ENCODE measurements around the gene PI4KB.

PI4KB gene

DNA sequence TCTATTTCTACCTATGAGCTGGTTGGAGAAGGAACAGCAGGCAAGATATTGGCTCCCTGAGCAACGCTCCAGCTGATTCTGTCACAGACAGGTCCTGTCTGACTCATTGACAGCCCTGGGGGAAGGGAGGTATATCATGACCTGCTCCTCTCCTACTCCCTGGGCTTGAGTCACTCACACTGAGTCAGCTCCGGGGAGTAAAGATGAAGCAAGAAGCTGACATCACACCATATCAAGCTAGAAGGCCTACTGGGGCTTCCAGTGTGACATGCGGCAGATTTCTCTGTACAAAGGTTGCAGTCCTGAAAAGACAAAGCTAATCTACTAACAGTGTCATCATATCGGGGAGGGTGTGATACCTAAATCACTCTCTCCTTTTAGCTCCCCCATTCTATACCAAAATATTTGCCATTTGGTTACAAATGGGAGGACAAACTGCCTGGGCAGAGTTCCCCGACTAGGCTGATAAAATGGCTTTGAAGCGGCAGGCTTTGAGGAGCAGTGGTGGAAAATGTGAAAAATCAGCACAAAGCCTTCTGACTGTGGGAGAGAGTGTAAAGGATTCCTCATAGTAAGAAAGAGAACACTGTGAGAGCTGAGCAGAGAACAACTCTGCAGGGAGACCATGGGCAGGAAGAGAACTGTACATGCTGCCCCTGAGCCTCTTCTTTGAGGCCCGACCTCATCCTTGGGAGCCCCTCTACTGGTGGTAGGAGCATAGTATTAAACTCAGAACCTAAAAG lies 15.5 kb downstream of the PI4KB start:
- peak; percentile 100 for DNase-seq (ENCODE audit: low read depth)

DNA sequence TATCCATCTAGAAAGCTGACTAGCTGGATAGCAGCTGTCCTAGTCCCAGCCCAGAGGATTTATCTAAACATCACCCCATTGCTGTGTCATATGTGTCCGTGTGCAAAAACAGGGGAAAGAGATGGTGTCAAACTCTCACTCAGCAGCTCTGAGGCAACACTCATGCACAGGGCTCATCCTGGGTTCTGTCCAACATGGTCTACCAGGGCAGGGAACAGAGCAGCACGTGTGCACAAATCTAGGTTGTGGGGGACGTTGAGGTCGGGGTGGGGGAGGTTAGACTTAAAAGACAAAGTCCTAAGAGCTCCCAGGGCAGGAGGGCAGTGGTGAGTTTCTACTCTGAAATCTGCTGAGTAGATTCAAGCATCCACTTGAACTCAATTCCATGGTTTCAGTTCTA lies 16.2 kb downstream of the PI4KB start:
- peak; percentile 48 for DNase-seq (ENCODE audit: low read depth)

DNA sequence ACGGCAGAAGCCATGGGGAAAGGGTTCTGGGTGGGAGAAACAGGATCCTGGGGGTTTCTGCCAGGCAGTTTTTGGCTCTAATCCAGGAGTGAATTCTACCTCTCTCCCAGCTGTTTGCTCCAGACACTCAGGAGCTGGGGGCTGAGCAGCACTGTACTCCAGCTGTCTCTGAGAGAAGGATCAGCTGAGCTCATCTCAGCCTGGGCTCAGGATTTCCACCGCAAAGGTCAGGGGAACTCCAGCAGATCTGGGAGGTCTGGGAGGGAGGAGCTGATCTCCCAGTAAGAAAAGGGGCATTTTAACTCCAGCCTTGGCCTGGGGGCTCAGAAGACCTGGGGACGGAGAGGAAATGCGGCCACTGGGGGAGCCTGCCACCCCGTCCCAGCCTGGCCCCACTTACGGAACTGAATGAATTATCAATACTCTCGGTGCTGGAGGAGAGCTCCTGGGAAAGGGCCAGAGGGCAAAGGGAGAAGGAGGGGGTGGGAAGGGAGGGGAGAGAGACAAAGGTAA lies 17.3 kb downstream of the PI4KB start:
- peak; percentile 84 for DNase-seq (ENCODE audit: low read depth)

DNA sequence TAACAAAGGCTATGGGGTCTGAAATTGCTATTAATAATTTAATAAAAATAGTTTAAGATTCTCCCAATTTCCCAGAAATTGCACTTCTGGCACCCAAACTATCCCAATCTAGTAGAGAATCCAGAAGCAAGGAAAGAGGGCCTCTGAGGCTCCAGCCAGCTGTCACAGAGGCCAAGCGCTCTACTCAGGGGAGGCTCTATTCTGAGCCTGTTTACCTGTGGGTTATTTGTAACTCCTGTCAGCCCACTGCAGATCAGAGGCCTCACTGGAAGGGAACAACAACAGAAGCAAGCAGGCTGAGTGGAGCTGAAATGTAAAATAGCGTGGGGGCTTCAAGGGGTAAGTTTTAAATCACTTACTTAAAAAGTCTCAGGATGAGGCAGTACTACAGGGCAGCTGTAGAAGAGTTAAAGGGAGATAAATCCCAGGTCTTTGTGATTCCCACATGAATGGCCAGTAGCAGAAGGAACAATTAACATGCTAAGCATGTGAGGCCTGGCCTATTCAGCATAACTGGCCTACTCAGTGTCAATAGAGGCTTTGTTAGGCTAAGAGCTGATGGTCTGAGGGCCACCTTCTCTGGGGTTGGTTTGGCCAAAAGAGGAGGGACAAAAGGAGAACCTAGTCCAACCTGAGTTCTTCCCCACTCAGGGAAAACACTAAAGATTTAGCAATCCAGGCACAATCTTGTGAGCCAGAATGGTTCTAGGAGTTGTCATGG lies 32.3 kb downstream of the PI4KB start:
- DNase-seq (ENCODE audit: low read depth), result no peak

DNA sequence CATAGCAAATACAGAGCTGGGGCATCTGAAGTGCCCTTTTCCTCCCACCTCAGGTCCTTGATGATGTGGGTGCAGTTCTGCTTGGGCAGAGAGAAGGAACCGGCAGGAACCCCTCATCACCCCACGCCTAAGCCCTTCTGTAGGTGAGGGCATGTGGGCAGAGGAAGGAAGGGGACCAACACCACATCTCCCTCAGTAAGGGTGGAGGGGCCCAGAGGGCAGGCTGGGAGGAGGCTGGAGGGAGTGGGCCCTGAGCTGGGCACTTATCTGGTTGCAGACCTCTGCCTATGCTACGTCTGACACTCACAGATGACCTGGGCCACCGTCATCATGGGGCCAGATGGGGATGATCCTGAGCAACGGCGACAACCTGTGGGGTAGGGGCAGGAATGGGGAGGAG lies 34.1 kb downstream of the PI4KB start:
- no peak for DNase-seq (ENCODE audit: low read depth)

DNA sequence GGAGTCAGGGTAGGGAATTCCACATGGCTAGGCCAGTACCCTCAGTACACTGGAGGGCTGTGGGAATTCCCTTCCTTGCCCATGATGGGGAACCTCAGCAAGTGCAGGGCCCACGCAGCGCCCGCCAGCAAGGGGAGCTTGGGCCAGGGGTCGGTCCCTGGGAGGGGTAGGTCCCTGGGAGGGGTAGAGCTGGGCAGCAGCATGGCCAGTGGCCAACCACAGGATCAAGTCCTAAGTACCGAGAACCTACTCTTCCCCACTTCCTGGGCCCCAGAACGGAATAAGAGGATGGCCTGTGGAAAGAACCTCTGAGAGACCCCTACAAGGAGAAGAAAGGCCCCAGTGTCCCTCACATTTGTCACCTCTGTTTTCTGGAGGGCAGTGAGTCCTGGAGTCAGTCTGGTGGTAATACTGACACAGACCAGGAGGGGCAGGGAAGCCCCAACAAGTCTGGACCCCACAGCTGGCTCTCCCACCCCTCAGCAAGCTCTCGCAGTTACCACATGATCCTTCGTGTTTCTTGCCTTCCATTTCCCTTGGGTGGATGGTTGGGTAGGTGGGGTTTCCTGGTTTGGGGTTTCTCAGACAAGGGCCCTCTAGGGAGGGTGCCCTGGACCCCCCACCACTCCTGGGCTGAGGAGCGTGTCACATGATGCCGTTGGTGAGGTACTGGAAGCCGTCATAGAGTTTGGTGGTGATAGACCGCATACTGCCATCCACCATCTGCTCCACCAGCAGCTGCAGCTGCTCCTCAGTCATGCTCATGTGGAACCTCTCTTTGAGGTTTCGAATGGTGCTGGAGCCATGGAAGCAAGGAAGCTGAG lies 34.8 kb downstream of the PI4KB start:
- DNase-seq (ENCODE audit: low read depth), result no peak

DNA sequence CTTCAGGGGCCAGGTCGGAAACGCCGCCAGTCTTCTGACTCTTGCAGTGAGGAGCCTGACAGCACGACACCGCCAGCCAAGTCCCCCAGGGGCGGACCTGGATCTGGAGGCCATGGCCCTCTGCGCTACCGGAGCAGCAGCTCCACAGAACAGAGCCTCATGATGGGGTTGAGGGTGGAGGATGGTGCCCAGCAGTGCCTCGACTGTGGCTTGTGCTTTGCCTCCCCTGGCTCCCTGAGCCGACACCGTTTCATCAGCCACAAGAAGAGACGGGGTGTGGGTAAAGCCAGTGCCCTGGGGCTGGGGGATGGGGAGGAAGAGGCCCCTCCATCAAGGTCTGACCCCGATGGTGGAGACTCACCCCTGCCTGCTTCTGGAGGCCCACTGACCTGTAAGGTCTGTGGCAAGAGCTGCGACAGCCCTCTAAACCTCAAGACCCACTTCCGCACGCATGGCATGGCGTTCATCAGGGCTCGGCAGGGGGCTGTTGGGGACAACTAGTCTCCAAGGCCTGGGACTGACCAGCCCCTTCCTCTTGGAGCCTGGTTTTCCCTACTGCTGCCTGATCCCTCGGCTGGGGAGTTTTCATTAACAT lies 36.4 kb downstream of the PI4KB start:
- no peak for DNase-seq (ENCODE audit: low read depth)

DNA sequence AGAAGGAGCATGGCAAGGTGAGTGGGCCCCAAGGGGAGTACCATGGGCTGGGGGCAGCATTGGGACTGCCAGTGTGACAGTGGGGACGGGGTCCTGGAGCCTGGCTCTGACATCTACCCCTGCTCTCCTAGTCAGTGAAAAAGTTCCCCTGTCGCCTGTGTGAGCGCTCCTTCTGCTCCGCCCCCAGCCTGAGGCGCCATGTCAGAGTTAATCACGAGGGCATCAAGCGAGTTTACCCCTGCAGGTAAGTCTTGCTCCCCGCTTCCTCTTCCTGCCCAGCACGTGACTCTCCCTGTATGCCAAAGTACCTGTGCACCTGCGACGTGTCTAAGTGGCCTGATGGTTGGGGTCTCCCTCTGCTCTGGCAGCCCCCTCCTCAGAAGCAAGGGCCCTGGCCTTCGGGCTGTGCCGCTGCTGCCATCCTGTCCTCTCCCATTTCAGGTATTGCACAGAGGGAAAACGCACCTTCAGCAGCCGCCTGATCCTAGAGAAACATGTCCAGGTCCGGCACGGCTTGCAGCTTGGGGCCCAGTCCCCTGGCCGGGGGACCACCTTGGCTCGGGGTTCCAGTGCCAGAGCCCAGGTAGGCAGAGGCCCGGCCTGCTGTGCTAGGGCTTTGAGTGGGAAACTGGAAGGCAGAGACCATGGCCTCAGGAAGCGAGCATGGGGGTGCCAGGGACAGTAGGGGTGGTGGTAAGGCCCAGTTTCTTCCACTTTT lies 37.1 kb downstream of the PI4KB start:
- no peak for DNase-seq (ENCODE audit: low read depth)

DNA sequence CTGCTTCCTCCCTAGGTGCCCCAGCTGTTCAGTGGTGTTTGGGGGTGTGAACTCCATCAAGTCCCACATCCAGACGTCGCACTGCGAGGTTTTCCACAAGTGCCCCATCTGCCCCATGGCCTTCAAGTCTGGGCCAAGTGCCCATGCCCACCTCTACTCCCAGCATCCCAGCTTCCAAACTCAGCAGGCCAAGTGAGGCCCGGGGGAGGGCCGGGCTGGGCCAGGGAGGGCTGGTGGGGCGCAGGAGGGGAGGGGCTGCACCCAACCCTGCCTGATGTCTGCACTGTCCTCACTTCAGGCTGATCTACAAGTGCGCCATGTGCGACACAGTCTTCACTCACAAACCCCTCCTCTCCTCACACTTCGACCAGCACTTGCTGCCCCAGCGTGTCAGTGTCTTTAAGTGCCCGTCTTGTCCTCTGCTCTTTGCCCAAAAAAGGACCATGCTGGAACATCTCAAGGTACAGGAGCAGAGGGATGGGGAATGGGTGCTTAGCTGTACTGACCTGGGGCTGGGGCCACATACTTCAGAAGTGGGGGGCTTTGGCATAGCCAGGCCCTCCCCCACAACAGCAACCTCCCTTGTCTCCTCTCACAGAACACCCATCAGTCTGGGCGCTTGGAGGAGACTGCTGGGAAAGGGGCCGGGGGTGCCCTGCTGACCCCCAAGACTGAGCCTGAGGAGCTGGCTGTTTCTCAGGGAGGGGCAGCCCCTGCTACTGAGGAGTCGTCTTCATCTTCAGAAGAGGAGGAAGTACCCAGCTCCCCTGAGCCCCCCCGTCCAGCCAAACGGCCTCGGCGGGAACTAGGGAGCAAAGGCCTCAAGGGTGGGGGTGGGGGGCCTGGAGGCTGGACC lies 37.9 kb downstream of the PI4KB start:
- no peak for DNase-seq (ENCODE audit: low read depth)

DNA sequence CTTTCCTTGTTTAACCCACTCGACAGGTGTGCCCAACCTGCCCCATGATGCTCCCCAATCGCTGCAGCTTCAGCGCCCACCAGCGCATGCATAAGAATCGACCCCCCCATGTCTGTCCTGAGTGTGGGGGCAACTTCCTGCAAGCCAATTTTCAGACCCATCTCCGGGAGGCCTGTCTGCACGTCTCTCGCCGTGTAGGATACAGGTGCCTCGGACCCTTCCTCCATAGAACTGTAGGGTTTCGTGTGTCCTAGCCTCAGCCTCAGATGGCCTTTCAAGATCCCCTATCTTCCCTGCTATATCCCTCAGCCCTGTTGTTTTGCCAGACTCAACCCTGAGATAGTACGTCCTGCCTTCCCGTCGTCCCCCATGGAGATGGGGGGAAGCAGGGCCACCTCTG lies 38.7 kb downstream of the PI4KB start:
- DNase-seq (ENCODE audit: low read depth), result no peak

DNA sequence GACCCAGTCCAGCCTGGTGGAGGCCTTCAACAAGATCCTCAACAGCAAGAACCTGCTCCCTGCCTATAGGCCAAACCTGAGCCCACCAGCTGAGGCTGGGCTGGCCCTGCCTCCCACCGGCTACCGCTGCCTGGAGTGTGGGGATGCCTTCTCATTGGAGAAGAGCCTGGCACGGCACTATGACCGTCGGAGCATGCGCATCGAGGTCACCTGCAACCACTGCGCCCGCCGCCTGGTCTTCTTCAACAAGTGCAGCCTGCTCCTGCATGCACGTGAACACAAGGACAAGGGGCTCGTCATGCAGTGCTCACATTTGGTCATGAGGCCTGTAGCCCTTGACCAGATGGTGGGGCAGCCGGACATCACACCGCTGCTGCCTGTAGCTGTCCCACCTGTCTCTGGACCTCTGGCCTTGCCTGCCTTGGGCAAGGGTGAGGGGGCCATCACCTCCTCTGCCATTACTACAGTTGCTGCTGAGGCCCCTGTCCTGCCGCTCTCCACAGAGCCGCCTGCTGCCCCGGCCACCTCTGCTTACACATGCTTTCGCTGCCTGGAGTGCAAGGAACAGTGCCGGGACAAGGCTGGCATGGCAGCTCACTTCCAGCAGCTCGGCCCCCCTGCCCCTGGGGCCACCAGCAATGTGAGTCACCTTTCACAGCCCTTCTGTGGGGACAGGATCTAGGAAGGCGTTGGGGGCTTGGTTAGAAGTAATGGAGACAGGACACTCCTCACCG lies 39.3 kb downstream of the PI4KB start:
- DNase-seq (ENCODE audit: low read depth), result no peak

DNA sequence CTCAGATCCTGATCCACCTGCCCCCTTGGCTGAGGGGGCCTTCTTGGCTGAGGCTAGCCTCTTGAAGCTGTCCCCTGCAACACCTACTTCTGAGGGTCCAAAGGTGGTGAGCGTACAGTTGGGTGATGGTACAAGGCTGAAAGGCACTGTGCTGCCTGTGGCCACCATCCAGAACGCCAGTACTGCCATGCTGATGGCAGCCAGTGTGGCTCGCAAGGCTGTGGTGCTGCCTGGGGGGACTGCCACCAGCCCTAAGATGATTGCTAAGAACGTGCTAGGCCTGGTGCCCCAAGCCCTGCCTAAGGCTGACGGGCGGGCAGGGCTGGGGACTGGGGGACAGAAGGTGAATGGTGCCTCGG lies 39.9 kb downstream of the PI4KB start:
- DNase-seq (ENCODE audit: low read depth), result no peak

DNA sequence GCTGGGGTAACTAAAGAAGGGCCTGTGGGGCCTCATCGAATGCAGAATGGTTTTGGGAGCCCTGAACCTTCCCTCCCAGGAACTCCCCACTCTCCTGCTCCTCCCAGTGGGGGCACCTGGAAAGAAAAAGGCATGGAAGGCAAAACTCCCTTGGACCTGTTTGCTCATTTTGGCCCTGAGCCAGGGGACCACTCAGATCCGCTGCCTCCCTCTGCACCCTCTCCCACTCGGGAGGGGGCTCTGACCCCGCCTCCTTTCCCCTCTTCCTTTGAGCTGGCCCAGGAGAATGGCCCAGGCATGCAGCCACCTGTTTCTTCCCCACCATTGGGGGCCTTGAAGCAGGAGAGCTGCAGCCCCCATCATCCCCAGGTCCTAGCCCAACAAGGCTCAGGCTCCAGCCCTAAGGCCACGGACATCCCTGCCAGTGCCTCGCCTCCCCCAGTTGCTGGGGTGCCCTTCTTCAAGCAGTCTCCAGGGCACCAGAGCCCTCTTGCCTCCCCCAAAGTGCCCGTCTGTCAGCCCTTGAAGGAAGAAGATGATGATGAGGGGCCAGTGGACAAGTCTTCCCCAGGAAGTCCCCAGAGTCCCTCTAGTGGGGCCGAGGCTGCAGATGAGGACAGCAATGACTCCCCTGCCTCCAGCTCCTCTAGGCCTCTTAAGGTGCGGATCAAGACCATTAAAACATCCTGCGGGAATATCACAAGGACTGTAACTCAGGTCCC lies 40.4 kb downstream of the PI4KB start:
- no peak for DNase-seq (ENCODE audit: low read depth)

DNA sequence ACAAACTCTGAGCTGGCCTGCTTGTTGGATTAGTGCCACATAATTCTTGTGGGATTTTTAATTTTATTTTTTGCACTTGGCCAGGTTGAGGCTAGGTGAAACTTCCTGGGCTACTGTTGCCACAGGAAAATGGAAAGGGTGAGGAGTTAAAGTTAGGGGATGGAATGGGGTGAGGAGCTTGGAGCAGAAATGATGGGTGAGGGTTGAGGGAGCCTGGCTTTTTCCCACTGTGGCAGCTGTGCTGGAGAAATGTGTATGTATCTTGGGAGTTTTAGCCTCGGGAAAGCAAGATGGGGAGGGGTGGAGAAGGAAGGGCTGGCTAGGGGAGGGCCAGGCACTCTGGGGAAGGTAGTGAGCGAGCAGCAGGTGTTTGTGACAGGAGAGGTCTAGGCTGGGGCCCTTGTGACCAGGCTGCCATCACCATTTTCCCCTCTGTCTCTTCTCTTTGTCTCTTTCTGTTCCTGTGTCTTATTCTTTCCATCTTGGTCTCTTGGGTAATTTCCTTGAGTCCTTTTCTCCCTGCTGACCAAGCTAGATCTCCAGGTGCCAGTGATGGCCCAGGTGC lies 43.1 kb downstream of the PI4KB start:
- DNase-seq (ENCODE audit: low read depth), result no peak

DNA sequence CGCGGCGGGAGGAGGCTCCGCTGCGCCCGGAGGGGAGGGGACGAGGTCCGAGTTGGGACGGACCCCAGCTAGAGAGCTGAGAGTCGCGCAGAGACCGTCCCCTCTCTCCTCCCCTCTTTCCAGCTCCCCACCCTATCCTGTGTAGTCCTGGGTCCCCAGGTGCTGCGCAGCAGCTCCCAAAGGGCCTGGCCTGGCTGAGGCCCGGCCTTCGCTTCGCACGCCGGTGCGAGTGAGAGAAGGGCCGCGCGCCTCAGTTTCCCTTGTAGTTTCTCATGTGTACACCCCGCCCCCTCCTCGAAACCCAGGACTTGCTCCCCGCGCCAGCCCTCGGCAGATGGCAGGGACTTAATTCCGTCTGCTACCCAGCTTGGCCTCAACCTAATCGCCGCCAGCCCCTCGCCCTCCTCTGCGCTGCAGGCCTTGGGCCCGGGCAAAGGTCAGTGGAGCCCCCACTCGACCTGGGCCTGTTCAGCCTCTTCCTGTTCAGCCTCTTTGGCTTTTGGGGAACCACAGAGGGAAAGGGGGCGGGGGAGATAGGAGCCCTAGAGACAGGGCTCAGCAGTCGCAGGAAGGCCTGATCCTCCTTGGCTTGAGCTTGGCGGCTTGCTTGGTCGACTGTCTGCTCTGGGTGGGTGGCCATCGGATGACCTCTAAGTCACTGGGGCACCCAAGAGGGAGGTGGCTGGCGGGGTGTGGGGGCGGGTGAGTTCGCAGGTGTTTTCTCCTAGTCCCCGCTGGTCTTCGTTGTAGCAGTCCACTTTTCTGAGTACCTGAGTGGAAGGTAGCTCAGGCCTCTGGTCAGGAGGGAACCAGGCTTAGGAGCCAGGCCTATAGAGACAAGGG lies 44.1 kb downstream of the PI4KB start:
- DNase-seq (ENCODE audit: low read depth), result peak; percentile 29

DNA sequence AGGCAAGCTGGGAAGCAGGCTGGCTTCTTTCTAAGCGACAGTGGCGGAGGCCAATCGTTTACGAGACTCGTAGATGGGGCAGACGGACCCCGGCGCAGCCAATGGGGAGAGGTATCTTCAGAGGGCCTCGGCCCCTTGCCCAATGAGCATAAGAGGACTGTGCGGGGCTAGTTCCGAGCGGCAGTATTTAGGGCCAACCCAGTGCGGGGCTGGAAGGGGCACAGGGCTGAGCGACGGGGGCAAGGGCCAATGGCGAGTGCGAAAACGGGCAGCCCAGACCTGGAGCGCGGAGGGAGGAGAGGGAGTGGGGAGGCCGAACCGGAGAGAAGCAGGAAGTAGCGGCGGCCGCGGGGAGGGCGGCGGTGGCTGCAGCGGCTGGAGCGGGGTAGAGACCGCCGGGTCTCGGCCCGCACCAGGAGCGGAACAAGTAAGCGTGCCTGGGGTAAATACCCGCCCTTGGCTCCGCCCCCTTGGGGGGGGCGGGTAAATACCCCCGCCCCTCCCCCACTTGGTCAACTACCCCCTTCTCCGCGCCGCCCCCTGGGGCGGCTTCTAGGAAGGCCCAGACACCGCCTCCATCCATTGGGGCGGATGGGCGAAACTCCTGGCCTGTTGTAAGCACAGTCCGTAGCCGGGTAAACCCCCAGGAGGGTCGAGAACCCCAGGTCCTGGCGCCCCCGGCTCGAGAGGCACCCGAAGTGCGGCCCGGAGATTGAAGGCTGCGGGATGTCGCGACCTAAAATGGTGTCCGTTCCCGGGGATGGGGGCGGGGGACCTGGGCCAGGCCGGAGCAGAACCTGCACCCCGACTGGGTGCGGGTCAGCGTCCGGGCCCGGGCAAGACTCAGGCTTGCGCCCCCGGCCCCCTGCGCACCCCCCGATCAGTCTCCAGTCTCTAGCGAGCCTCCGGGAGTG lies 45.0 kb downstream of the PI4KB start, which contains the start of gene ZNF687:
Gene ZNF687, plus strand, starts transcription at position 331 of the 914 bp plus-strand sequence. CDS start 3,993 bp downstream, outside the sequence.
- peak; percentile 100 for DNase-seq (ENCODE audit: low read depth)
